Stimulated activated CD4-positive, alpha-beta T cell treated with anti-CD3 and anti-CD28 coated beads, TNF-alpha, amount 100 ng/mL, for 24 hours (primary cell): Measurements from ENCODE around the gene NUP155.
"Not testable (repeated sequence)": the region's sequence is repeated elsewhere in the genome, so short reads cannot be mapped to it uniquely, and the experiment has no call there.

Source experiments
- DNase-seq, 3 experiments: peaks; one replicate each; pipeline ENCODE4 v3.0.0-alpha.2; 2020; ENCODE audit warnings: low read depth in 3 of 3

The NUP155 gene

GRCh38 chr5:37283214-37283820 is 87.6 kb downstream of the NUP155 start:
- no peak for DNase-seq

GRCh38 chr5:37275511-37275910 is 95.4 kb downstream of the NUP155 start:
- no peak for DNase-seq

GRCh38 chr5:37272511-37272910 is 98.4 kb downstream of the NUP155 start:
- no peak for DNase-seq

- DNase-seq = not testable (repeated sequence)
These were observed 102.8 kb downstream of the NUP155 start for GRCh38 chr5:37268100-37268499.

- no peak for DNase-seq
These were observed 115.0 kb downstream of the NUP155 start for GRCh38 chr5:37255774-37256358.

- DNase-seq = no peak
These were observed 116.3 kb downstream of the NUP155 start for GRCh38 chr5:37254581-37254980.

- no peak for DNase-seq
These were observed 119.2 kb downstream of the NUP155 start for GRCh38 chr5:37251665-37252064.

- no peak for DNase-seq
These were observed 121.1 kb downstream of the NUP155 start for GRCh38 chr5:37249815-37250164.

GRCh38 chr5:37248970-37249814 is 121.7 kb downstream of the NUP155 start, which contains the start of gene CPLANE1:
TSS of gene CPLANE1 (minus strand) at chr5:37249376. CDS start at chr5:37247698, 1,678 bp downstream.
- peak; percentile 9 to 68 (median 39) for DNase-seq

- DNase-seq = no peak
These were observed 122.4 kb downstream of the NUP155 start for GRCh38 chr5:37248421-37248969.

GRCh38 chr5:37247496-37247895 is 123.4 kb downstream of the NUP155 start:
- no peak for DNase-seq

GRCh38 chr5:37247036-37247435 is 123.9 kb downstream of the NUP155 start:
- DNase-seq = no peak
